Measurements from ENCODE around the gene PAGE2B. TPM values are rescaled to one million over a fixed set of nuclear protein-coding genes. Genes with fewer than 3 reads are reported as not detected.
"Not testable (repeated sequence)": the region's sequence is repeated elsewhere in the genome, so short reads cannot be mapped to it uniquely, and the experiment has no call there.

PAGE2B gene
- total RNA-seq, 5 donors from 2014 or later (not counting 1 experiment from before 2014, with no cell fraction given) = 0.59 to 1.6 (median 0.85) TPM; not detected in 2

GRCh38 chrX:55030271-55031205 is 44.3 kb upstream of the PAGE2B start, which contains the start of gene ALAS2:
ALAS2 (minus strand) TSS chrX:55030977; CDS start chrX:55026000, 4,977 bp downstream.
- WGBS (ENCODE audit: insufficient coverage) = 90% methylated on average over 2 of the region's 7 CpGs
- ATAC-seq (replicated peaks in 1 of 4) = no peak
- peaks cover 0 to 17% of the 10 kb centered on the region in 2 donors for H3K27me3 Mint-ChIP-seq
- no peaks in the 10 kb centered on the region for H3K36me3 ChIP-seq (ENCODE audit: control insufficient read depth in 2 of 2, extremely low read depth in 1 of 2, insufficient read depth in 1 of 2, low read length in 1 of 2)
- no peak within 1 kb of the TSS for H3K4me3 Mint-ChIP-seq
- H3K36me3 Mint-ChIP-seq = no peaks in the 10 kb centered on the region
- POLR2A ChIA-PET = no interaction called here
- no peak within 1 kb of the TSS for H3K27ac Mint-ChIP-seq
- no peaks in the 10 kb centered on the region for H3K4me1 ChIP-seq (ENCODE audit: control insufficient read depth in 1 of 2, extremely low read depth in 1 of 2, insufficient read depth in 2 of 2, low read length in 2 of 2)
- no peak for DNase-seq
- H3K9me3 Mint-ChIP-seq = no peaks in the 10 kb centered on the region
- CTCF ChIA-PET = interaction anchor here in 1 of 2 donors (0.5 kb wide), 1 partner anchor 1239 kb away, joined by 4 read pairs; no protein-coding TSS in a partner anchor
- H3K27ac ChIP-seq (ENCODE audit: low read length) = no peak within 1 kb of the TSS
- no peaks in the 10 kb centered on the region for H3K9me3 ChIP-seq
- H3K4me1 Mint-ChIP-seq = peaks cover 0 to 10% (median 3%) of the 10 kb centered on the region in 3 donors
- H3K4me3 ChIP-seq (ENCODE audit: control insufficient read depth in 1 of 2, extremely low read depth in 1 of 2, low read length in 1 of 2) = no peak within 1 kb of the TSS
- H3K27me3 ChIP-seq (replicated peaks in 1 of 2; ENCODE audit: control insufficient read depth in 2 of 2, extremely low read depth in 1 of 2, insufficient read depth in 2 of 2, low read length in 1 of 2) = no peaks in the 10 kb centered on the region

- ChIA-PET POLR2A (no interaction called here), CTCF (no interaction called here)
Measured at GRCh38 chrX:55033429-55033828, 41.4 kb upstream of the PAGE2B start.

GRCh38 chrX:55039471-55039870 is 35.4 kb upstream of the PAGE2B start:
- Histone ChIP-seq H3K36me3 (ENCODE audit: control insufficient read depth in 2 of 2, extremely low read depth in 1 of 2, insufficient read depth in 1 of 2, low read length in 1 of 2) (no peaks in the 10 kb centered on the region), H3K9me3 (no peaks in the 10 kb centered on the region), H3K27me3 (replicated peaks in 1 of 2; ENCODE audit: control insufficient read depth in 2 of 2, extremely low read depth in 1 of 2, insufficient read depth in 2 of 2, low read length in 1 of 2) (no peaks in the 10 kb centered on the region), H3K27ac (ENCODE audit: low read length) (no peak overlapping the region), H3K4me3 (ENCODE audit: control insufficient read depth in 1 of 2, extremely low read depth in 1 of 2, low read length in 1 of 2) (no peak overlapping the region), H3K4me1 (ENCODE audit: control insufficient read depth in 1 of 2, extremely low read depth in 1 of 2, insufficient read depth in 2 of 2, low read length in 2 of 2) (no peaks in the 10 kb centered on the region)
- DNase-seq (no peak), ATAC-seq (replicated peaks in 1 of 4) (no peak)
- Mint-ChIP-seq H3K4me1 (no peaks in the 10 kb centered on the region), H3K9me3 (no peaks in the 10 kb centered on the region), H3K27ac (no peak overlapping the region), H3K27me3 (no peaks in the 10 kb centered on the region), H3K4me3 (no peak overlapping the region), H3K36me3 (no peaks in the 10 kb centered on the region)
- ChIA-PET CTCF (interaction anchor here in 1 of 2 donors (0.7 kb wide), 1 partner anchor 595 kb away, joined by 3 read pairs; no protein-coding TSS in a partner anchor), POLR2A (no interaction called here)
- WGBS (ENCODE audit: insufficient coverage) = no CpG with 5 or more reads among the region's 3 CpGs

More at GRCh38 chrX:55033429-55033828, 41.4 kb upstream of the PAGE2B start:
- no CpG with 5 or more reads among the region's 2 CpGs for WGBS (ENCODE audit: insufficient coverage)
- H3K27me3 Mint-ChIP-seq = peaks cover 0 to 3% of the 10 kb centered on the region in 2 donors
- no peaks in the 10 kb centered on the region for H3K36me3 Mint-ChIP-seq
- H3K27me3 ChIP-seq (replicated peaks in 1 of 2; ENCODE audit: control insufficient read depth in 2 of 2, extremely low read depth in 1 of 2, insufficient read depth in 2 of 2, low read length in 1 of 2) = no peaks in the 10 kb centered on the region
- H3K27ac Mint-ChIP-seq = no peak overlapping the region
- H3K9me3 ChIP-seq = no peaks in the 10 kb centered on the region
- H3K4me1 Mint-ChIP-seq = no peaks in the 10 kb centered on the region
- no peaks in the 10 kb centered on the region for H3K9me3 Mint-ChIP-seq
- no peak overlapping the region for H3K4me3 ChIP-seq (ENCODE audit: control insufficient read depth in 1 of 2, extremely low read depth in 1 of 2, low read length in 1 of 2)
- no peak for DNase-seq
- H3K4me3 Mint-ChIP-seq = no peak overlapping the region
- no peak overlapping the region for H3K27ac ChIP-seq (ENCODE audit: low read length)
- H3K4me1 ChIP-seq (ENCODE audit: control insufficient read depth in 1 of 2, extremely low read depth in 1 of 2, insufficient read depth in 2 of 2, low read length in 2 of 2) = no peaks in the 10 kb centered on the region
- no peaks in the 10 kb centered on the region for H3K36me3 ChIP-seq (ENCODE audit: control insufficient read depth in 2 of 2, extremely low read depth in 1 of 2, insufficient read depth in 1 of 2, low read length in 1 of 2)
- ATAC-seq (replicated peaks in 1 of 4) = no peak

GRCh38 chrX:55041514-55041913 is 33.3 kb upstream of the PAGE2B start:
- H3K36me3 ChIP-seq (ENCODE audit: control insufficient read depth in 2 of 2, extremely low read depth in 1 of 2, insufficient read depth in 1 of 2, low read length in 1 of 2) = no peaks in the 10 kb centered on the region
- WGBS (ENCODE audit: insufficient coverage) = no CpG with 5 or more reads among the region's 6 CpGs
- no peak overlapping the region for H3K4me3 Mint-ChIP-seq
- no peaks in the 10 kb centered on the region for H3K9me3 Mint-ChIP-seq
- DNase-seq (no peak), ATAC-seq (replicated peaks in 1 of 4) (no peak)
- ChIA-PET CTCF (no interaction called here), POLR2A (no interaction called here)
- H3K27ac Mint-ChIP-seq = no peak overlapping the region
- no peaks in the 10 kb centered on the region for H3K27me3 Mint-ChIP-seq
- H3K4me1 ChIP-seq (ENCODE audit: control insufficient read depth in 1 of 2, extremely low read depth in 1 of 2, insufficient read depth in 2 of 2, low read length in 2 of 2) = no peaks in the 10 kb centered on the region
- no peaks in the 10 kb centered on the region for H3K9me3 ChIP-seq
- H3K4me3 ChIP-seq (ENCODE audit: control insufficient read depth in 1 of 2, extremely low read depth in 1 of 2, low read length in 1 of 2) = no peak overlapping the region
- no peaks in the 10 kb centered on the region for H3K27me3 ChIP-seq (replicated peaks in 1 of 2; ENCODE audit: control insufficient read depth in 2 of 2, extremely low read depth in 1 of 2, insufficient read depth in 2 of 2, low read length in 1 of 2)
- H3K27ac ChIP-seq (ENCODE audit: low read length) = no peak overlapping the region
- no peaks in the 10 kb centered on the region for H3K36me3 Mint-ChIP-seq
- no peaks in the 10 kb centered on the region for H3K4me1 Mint-ChIP-seq

- H3K36me3 Mint-ChIP-seq; H3K4me3 ChIP-seq (ENCODE audit: control insufficient read depth in 1 of 2, extremely low read depth in 1 of 2, low read length in 1 of 2); ATAC-seq (replicated peaks in 1 of 4); CTCF ChIA-PET; DNase-seq; H3K27me3 Mint-ChIP-seq; H3K4me3 Mint-ChIP-seq; H3K9me3 ChIP-seq; POLR2A ChIA-PET; H3K36me3 ChIP-seq (ENCODE audit: control insufficient read depth in 2 of 2, extremely low read depth in 1 of 2, insufficient read depth in 1 of 2, low read length in 1 of 2); H3K4me1 Mint-ChIP-seq; H3K4me1 ChIP-seq (ENCODE audit: control insufficient read depth in 1 of 2, extremely low read depth in 1 of 2, insufficient read depth in 2 of 2, low read length in 2 of 2); H3K9me3 Mint-ChIP-seq; H3K27me3 ChIP-seq (replicated peaks in 1 of 2; ENCODE audit: control insufficient read depth in 2 of 2, extremely low read depth in 1 of 2, insufficient read depth in 2 of 2, low read length in 1 of 2); H3K27ac ChIP-seq (ENCODE audit: low read length); H3K27ac Mint-ChIP-seq: not testable (repeated sequence)
- no CpG with 5 or more reads among the region's 2 CpGs for WGBS (ENCODE audit: insufficient coverage)
Measured at GRCh38 chrX:55050599-55050998, 24.2 kb upstream of the PAGE2B start.

GRCh38 chrX:55056820-55057674 is 17.8 kb upstream of the PAGE2B start:
- H3K27ac Mint-ChIP-seq = peak overlapping the region; percentile 64 to 87
- H3K36me3 ChIP-seq (ENCODE audit: control insufficient read depth in 2 of 2, extremely low read depth in 1 of 2, insufficient read depth in 1 of 2, low read length in 1 of 2) = no peaks in the 10 kb centered on the region
- peaks cover 0 to 19% of the 10 kb centered on the region in 2 donors for H3K27me3 Mint-ChIP-seq
- no peaks in the 10 kb centered on the region for H3K9me3 Mint-ChIP-seq
- POLR2A ChIA-PET = interaction anchor here in 1 of 2 donors (0.6 to 1.0 kb wide), 2 partner anchors 103 to 248 kb away, joined by 3 read pairs; no protein-coding TSS in a partner anchor
- 20% methylated on average over 1 of the region's 7 CpGs for WGBS (ENCODE audit: insufficient coverage)
- ATAC-seq (replicated peaks in 1 of 4) (peak; percentile 89 to 91 (median 91)), DNase-seq (peak in 18 of 35 experiments; percentile 0 to 69 (median 12))
- H3K27me3 ChIP-seq (replicated peaks in 1 of 2; ENCODE audit: control insufficient read depth in 2 of 2, extremely low read depth in 1 of 2, insufficient read depth in 2 of 2, low read length in 1 of 2) = no peaks in the 10 kb centered on the region
- H3K4me3 ChIP-seq (ENCODE audit: control insufficient read depth in 1 of 2, extremely low read depth in 1 of 2, low read length in 1 of 2) = peak overlapping the region; percentile 9 to 51
- CTCF ChIA-PET = interaction anchor here (0.5 to 1.3 kb wide), 8 partner anchors 57 to 1975 kb away, joined by 3 to 7 read pairs (median 5); partner anchors contain the start of gene APEX2 (in 1 of the 2)
- no peaks in the 10 kb centered on the region for H3K9me3 ChIP-seq
- no peak overlapping the region for H3K27ac ChIP-seq (ENCODE audit: low read length)
- H3K4me1 ChIP-seq (ENCODE audit: control insufficient read depth in 1 of 2, extremely low read depth in 1 of 2, insufficient read depth in 2 of 2, low read length in 2 of 2) = peaks cover 3 to 10% of the 10 kb centered on the region in 2 experiments
- H3K36me3 Mint-ChIP-seq = no peaks in the 10 kb centered on the region
- peaks cover 18 to 24% (median 22%) of the 10 kb centered on the region in 3 donors for H3K4me1 Mint-ChIP-seq
- peak overlapping the region; percentile 59 to 75 (median 68) for H3K4me3 Mint-ChIP-seq

All from T-cell (primary cell).